ENCODE results near the gene MID1. TPM values are rescaled to one million over a fixed set of nuclear protein-coding genes. Genes with fewer than 3 reads are reported as not detected.

Gene MID1
- polyA plus RNA-seq, 3 donors, result 0.05 to 0.10 TPM; not detected in 1

- Histone ChIP-seq H3K9ac (ENCODE audit: insufficient read depth, low read length, poor library complexity, severe bottlenecking) (no peak overlapping the region), H3K36me3 (replicated peaks in 1 of 2; ENCODE audit: control insufficient read depth in 1 of 2, insufficient read depth in 2 of 2, low read length in 2 of 2) (no peaks in the 10 kb centered on the region), H2AFZ (ENCODE audit: insufficient read depth, low read depth, low read length, poor library complexity, severe bottlenecking) (no peak overlapping the region), H3K4me3 (replicated peaks in 1 of 3; ENCODE audit: low read depth in 2 of 3, low read length in 3 of 3) (no peak overlapping the region), H3K27me3 (ENCODE audit: control insufficient read depth in 2 of 2, insufficient read depth in 2 of 2, low read length in 2 of 2) (no peaks in the 10 kb centered on the region), H3K27ac (ENCODE audit: low read depth in 1 of 2, low read length in 2 of 2) (no peak overlapping the region), H3K79me2 (ENCODE audit: insufficient read depth, low read length) (no peaks in the 10 kb centered on the region), H3K4me2 (replicated peaks; ENCODE audit: extremely low read depth, low read length, poor library complexity, severe bottlenecking) (no peak overlapping the region), H3K9me3 (replicated peaks in 1 of 2; ENCODE audit: control insufficient read depth in 1 of 2, insufficient read depth in 1 of 2, low read length in 2 of 2) (peaks cover 0 to 10% of the 10 kb centered on the region in 2 donors), H4K20me1 (ENCODE audit: insufficient read depth, low read length) (no peaks in the 10 kb centered on the region), H3K4me1 (ENCODE audit: control insufficient read depth in 1 of 2, insufficient read depth in 2 of 2, low read length in 2 of 2) (no peaks in the 10 kb centered on the region)
- peak overlapping the region in 1 of 7 donors; percentile 12 for H3K27ac Mint-ChIP-seq
- TF ChIP-seq, protein P1, sequence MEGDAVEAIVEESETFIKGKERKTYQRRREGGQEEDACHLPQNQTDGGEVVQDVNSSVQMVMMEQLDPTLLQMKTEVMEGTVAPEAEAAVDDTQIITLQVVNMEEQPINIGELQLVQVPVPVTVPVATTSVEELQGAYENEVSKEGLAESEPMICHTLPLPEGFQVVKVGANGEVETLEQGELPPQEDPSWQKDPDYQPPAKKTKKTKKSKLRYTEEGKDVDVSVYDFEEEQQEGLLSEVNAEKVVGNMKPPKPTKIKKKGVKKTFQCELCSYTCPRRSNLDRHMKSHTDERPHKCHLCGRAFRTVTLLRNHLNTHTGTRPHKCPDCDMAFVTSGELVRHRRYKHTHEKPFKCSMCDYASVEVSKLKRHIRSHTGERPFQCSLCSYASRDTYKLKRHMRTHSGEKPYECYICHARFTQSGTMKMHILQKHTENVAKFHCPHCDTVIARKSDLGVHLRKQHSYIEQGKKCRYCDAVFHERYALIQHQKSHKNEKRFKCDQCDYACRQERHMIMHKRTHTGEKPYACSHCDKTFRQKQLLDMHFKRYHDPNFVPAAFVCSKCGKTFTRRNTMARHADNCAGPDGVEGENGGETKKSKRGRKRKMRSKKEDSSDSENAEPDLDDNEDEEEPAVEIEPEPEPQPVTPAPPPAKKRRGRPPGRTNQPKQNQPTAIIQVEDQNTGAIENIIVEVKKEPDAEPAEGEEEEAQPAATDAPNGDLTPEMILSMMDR (IDR thresholded peaks at IDR 0.05), result no peak
- H3K36me3 Mint-ChIP-seq, result no peaks in the 10 kb centered on the region
- WGBS (ENCODE audit: insufficient coverage), result no CpG with 5 or more reads among the region's 12 CpGs
- DNase-seq, result no peak
- peaks cover 0 to 8% (median 3%) of the 10 kb centered on the region in 7 donors for H3K9me3 Mint-ChIP-seq
- peaks cover 0 to 5% (median 0%) of the 10 kb centered on the region in 3 donors for H3K27me3 Mint-ChIP-seq (ENCODE audit: low read depth in 3 of 3)
- no peak overlapping the region for H3K4me3 Mint-ChIP-seq
- no peaks in the 10 kb centered on the region for H3K4me1 Mint-ChIP-seq
- intact Hi-C loops (cut with micrococcal nuclease), result no loop called here
Measured at GRCh38 chrX:10579112-10580011, 41.0 kb downstream of the MID1 start.

DNA sequence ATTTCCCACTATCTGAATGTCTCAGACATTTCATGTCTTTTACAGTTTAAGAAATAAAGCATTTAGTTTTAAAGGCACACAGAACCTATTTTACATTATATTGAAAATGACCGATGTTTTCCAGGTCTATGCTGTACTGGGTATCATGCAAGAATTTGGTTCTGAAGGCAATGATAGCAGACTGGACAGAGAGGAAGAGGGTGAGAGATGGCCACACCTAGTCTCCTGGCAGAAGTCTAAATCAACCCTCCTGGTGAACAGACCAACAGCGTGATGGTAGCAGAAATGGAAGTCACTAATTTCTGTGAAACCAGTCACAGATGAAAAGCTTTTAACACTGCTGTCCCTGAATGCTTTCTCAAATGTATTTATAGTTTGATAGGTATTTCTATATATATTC is 41.9 kb downstream of the MID1 start:
- Histone ChIP-seq H3K4me2 (replicated peaks; ENCODE audit: extremely low read depth, low read length, poor library complexity, severe bottlenecking) (no peak overlapping the region), H3K36me3 (replicated peaks in 1 of 2; ENCODE audit: control insufficient read depth in 1 of 2, insufficient read depth in 2 of 2, low read length in 2 of 2) (no peaks in the 10 kb centered on the region), H3K9me3 (replicated peaks in 1 of 2; ENCODE audit: control insufficient read depth in 1 of 2, insufficient read depth in 1 of 2, low read length in 2 of 2) (peaks cover 0 to 1% of the 10 kb centered on the region in 2 donors), H3K4me3 (replicated peaks in 1 of 3; ENCODE audit: low read depth in 2 of 3, low read length in 3 of 3) (no peak overlapping the region), H3K27me3 (ENCODE audit: control insufficient read depth in 2 of 2, insufficient read depth in 2 of 2, low read length in 2 of 2) (no peaks in the 10 kb centered on the region), H3K27ac (ENCODE audit: low read depth in 1 of 2, low read length in 2 of 2) (no peak overlapping the region), H3K4me1 (ENCODE audit: control insufficient read depth in 1 of 2, insufficient read depth in 2 of 2, low read length in 2 of 2) (no peaks in the 10 kb centered on the region), H3K79me2 (ENCODE audit: insufficient read depth, low read length) (no peaks in the 10 kb centered on the region), H4K20me1 (ENCODE audit: insufficient read depth, low read length) (no peaks in the 10 kb centered on the region), H3K9ac (ENCODE audit: insufficient read depth, low read length, poor library complexity, severe bottlenecking) (no peak overlapping the region), H2AFZ (ENCODE audit: insufficient read depth, low read depth, low read length, poor library complexity, severe bottlenecking) (no peak overlapping the region)
- DNase-seq, result no peak
- Mint-ChIP-seq H3K27me3 (ENCODE audit: low read depth in 3 of 3) (peaks cover 0 to 5% (median 0%) of the 10 kb centered on the region in 3 donors), H3K9me3 (peaks cover 0 to 3% (median 1%) of the 10 kb centered on the region in 7 donors), H3K36me3 (no peaks in the 10 kb centered on the region), H3K27ac (no peak overlapping the region), H3K4me3 (no peak overlapping the region), H3K4me1 (no peaks in the 10 kb centered on the region)
- no CpG with 5 or more reads among the region's 2 CpGs for WGBS (ENCODE audit: insufficient coverage)
- TF ChIP-seq, protein P1 (IDR thresholded peaks at IDR 0.05), result no peak
- intact Hi-C loops (cut with micrococcal nuclease), result no loop called here
